Activated naive CD4-positive, alpha-beta T cell treated with anti-CD3 and anti-CD28 coated beads, Interleukin-2, amount 50 U/mL, for 24 hours (primary cell): ENCODE results near the gene EVI2B.
"Not testable (repeated sequence)": the region's sequence is repeated elsewhere in the genome, so short reads cannot be mapped to it uniquely, and the experiment has no call there.

Source experiments
- H3K27ac Mint-ChIP-seq: one replicate; pipeline ENCODE4 v1.8.0; 2021; ENCODE audit warnings: mild to moderate bottlenecking, mixed read lengths
- H3K27me3 Mint-ChIP-seq: one replicate; pipeline ENCODE4 v1.8.0; 2021; ENCODE audit warnings: mixed read lengths
- H3K36me3 Mint-ChIP-seq: one replicate; pipeline ENCODE4 v1.8.0; 2021; ENCODE audit warnings: mixed read lengths
- H3K4me1 Mint-ChIP-seq: one replicate; pipeline ENCODE4 v1.8.0; 2021; ENCODE audit warnings: mixed read lengths
- H3K4me3 Mint-ChIP-seq: one replicate; pipeline ENCODE4 v1.8.0; 2021; ENCODE audit warnings: mild to moderate bottlenecking, mixed read lengths
- H3K9me3 Mint-ChIP-seq: one replicate; pipeline ENCODE4 v1.8.0; 2021; ENCODE audit warnings: mixed read lengths

EVI2B gene

GRCh38 chr17:31262923-31263322, 50.9 kb downstream of the EVI2B start:
- H3K4me3 Mint-ChIP-seq, H3K9me3 Mint-ChIP-seq, H3K36me3 Mint-ChIP-seq, H3K4me1 Mint-ChIP-seq, H3K27ac Mint-ChIP-seq, H3K27me3 Mint-ChIP-seq: not testable (repeated sequence)

- Mint-ChIP-seq H3K4me3 (no peak overlapping the region), H3K27ac (no peak overlapping the region), H3K27me3 (no peaks in the 10 kb centered on the region), H3K4me1 (no peaks in the 10 kb centered on the region), H3K9me3 (no peaks in the 10 kb centered on the region), H3K36me3 (peaks cover 6% of the 10 kb centered on the region)
Measured at GRCh38 chr17:31261601-31262000, 52.3 kb downstream of the EVI2B start.

GRCh38 chr17:31260151-31260550, 53.7 kb downstream of the EVI2B start:
- Mint-ChIP-seq H3K4me1 (no peaks in the 10 kb centered on the region), H3K27ac (no peak overlapping the region), H3K4me3 (no peak overlapping the region), H3K9me3 (no peaks in the 10 kb centered on the region), H3K36me3 (peaks cover 6% of the 10 kb centered on the region), H3K27me3 (no peaks in the 10 kb centered on the region)

- no peaks in the 10 kb centered on the region for H3K9me3 Mint-ChIP-seq
- no peaks in the 10 kb centered on the region for H3K4me1 Mint-ChIP-seq
- no peaks in the 10 kb centered on the region for H3K27me3 Mint-ChIP-seq
- H3K4me3 Mint-ChIP-seq = no peak overlapping the region
- no peak overlapping the region for H3K27ac Mint-ChIP-seq
- H3K36me3 Mint-ChIP-seq = peaks cover 6% of the 10 kb centered on the region
Measured at GRCh38 chr17:31256936-31257335, 56.9 kb downstream of the EVI2B start.

- Mint-ChIP-seq H3K4me1 (peaks cover 4% of the 10 kb centered on the region), H3K27me3 (no peaks in the 10 kb centered on the region), H3K27ac (no peak overlapping the region), H3K36me3 (peaks cover 3% of the 10 kb centered on the region), H3K9me3 (no peaks in the 10 kb centered on the region), H3K4me3 (no peak overlapping the region)
Measured at GRCh38 chr17:31254654-31255053, 59.2 kb downstream of the EVI2B start.
